SH-SY5Y (cell line): ENCODE measurements around the gene WDR46.

Experiments used
- GATA2 ChIP-seq: IDR thresholded peaks from 2 replicates; pipeline ENCODE4 v1.6.1; 2011; ENCODE audit warnings: mild to moderate bottlenecking, low read depth, low read length
- GATA3 ChIP-seq: IDR thresholded peaks from 2 replicates; pipeline ENCODE4 v1.6.1; 2011; ENCODE audit warnings: low read depth, mild to moderate bottlenecking, low read length, moderate library complexity

The WDR46 gene

GRCh38 chr6:33288921-33289783, at the start of gene WDR46, which contains the start of gene PFDN6:
WDR46 (minus strand) TSS chr6:33289239; CDS start chr6:33289170, 69 bp downstream.
PFDN6 (plus strand) TSS chr6:33289601; CDS start chr6:33289857, 256 bp downstream.
- TF ChIP-seq GATA3 (no peak), GATA2 (peak; percentile 46; the same call in 1 of the 2 replicates)

- no peak for TF ChIP-seq GATA3
- TF ChIP-seq GATA2 = no peak
Observed at GRCh38 chr6:33336495-33336894, 47.5 kb upstream of the WDR46 start.

- TF ChIP-seq GATA3 (no peak), GATA2 (no peak)
Observed at GRCh38 chr6:33335916-33336315, 46.9 kb upstream of the WDR46 start.

- TF ChIP-seq GATA2 = no peak
- TF ChIP-seq GATA3 = no peak
Observed at GRCh38 chr6:33333666-33334065, 44.6 kb upstream of the WDR46 start.

- TF ChIP-seq GATA2 = no peak
- TF ChIP-seq GATA3 = no peak
Observed at GRCh38 chr6:33330736-33331135, 41.7 kb upstream of the WDR46 start.

GRCh38 chr6:33329058-33329457, 40.0 kb upstream of the WDR46 start:
- TF ChIP-seq GATA3 (no peak), GATA2 (no peak)

GRCh38 chr6:33324125-33324524, 35.1 kb upstream of the WDR46 start:
- TF ChIP-seq GATA3 (no peak), GATA2 (no peak)

GRCh38 chr6:33323623-33323948, 34.5 kb upstream of the WDR46 start:
- no peak for TF ChIP-seq GATA3
- TF ChIP-seq GATA2 = no peak

- TF ChIP-seq GATA2 (no peak), GATA3 (no peak)
Observed at GRCh38 chr6:33321227-33321626, 32.2 kb upstream of the WDR46 start.

- TF ChIP-seq GATA3 = no peak
- TF ChIP-seq GATA2 = no peak
Observed at GRCh38 chr6:33320315-33321181, 31.5 kb upstream of the WDR46 start.

- no peak for TF ChIP-seq GATA2
- no peak for TF ChIP-seq GATA3
Observed at GRCh38 chr6:33319939-33320314, 30.9 kb upstream of the WDR46 start.

- TF ChIP-seq GATA3 (no peak), GATA2 (no peak)
Observed at GRCh38 chr6:33318426-33319073, 29.5 kb upstream of the WDR46 start.

- TF ChIP-seq GATA3 (no peak), GATA2 (peak; percentile 31; the same call in 1 of the 2 replicates)
Observed at GRCh38 chr6:33317669-33318425, 28.8 kb upstream of the WDR46 start, which contains the start of gene ZBTB22. ZBTB22 (minus strand) TSS chr6:33317744; CDS start chr6:33316916, 828 bp downstream.
